ENCODE measurements around the gene FAM3D.

DNA sequence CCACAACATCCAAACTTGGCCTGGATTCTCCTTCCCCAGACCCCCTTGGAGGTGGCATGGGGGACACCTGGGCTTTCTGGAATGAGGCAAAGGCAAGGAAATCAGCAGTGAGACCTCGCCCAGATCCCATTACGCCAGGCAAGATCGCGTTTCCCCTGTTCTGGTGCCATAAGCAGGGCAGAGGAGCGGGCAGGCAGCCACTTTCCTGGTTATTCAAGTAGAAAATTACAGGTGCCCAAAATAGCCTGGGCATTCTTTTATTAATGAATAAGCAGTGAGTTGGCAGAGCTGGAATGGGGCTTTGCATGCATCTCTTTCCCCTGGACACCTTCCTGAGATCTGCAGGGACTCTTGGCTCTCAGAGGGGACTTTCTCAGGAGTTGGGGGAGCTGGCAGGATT is 57.9 kb downstream of the FAM3D start:
- TF ChIP-seq, protein P1, sequence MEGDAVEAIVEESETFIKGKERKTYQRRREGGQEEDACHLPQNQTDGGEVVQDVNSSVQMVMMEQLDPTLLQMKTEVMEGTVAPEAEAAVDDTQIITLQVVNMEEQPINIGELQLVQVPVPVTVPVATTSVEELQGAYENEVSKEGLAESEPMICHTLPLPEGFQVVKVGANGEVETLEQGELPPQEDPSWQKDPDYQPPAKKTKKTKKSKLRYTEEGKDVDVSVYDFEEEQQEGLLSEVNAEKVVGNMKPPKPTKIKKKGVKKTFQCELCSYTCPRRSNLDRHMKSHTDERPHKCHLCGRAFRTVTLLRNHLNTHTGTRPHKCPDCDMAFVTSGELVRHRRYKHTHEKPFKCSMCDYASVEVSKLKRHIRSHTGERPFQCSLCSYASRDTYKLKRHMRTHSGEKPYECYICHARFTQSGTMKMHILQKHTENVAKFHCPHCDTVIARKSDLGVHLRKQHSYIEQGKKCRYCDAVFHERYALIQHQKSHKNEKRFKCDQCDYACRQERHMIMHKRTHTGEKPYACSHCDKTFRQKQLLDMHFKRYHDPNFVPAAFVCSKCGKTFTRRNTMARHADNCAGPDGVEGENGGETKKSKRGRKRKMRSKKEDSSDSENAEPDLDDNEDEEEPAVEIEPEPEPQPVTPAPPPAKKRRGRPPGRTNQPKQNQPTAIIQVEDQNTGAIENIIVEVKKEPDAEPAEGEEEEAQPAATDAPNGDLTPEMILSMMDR (IDR thresholded peaks at IDR 0.05), result no peak
- TF ChIP-seq POLR2A (IDR thresholded peaks at IDR 0.05), result no peak

Measured in adrenal gland (tissue), 5 donors.